ENCODE results near the gene ZNF280C.
A peak's percentile ranks its signal among the peaks of the same experiment; 100 is the strongest.

Gene ZNF280C

GRCh38 chrX:130268449-130269170 lies at the start of gene ZNF280C (continued):
- TF ChIP-seq ZNF174 (tag by site-specific recombination; IDR thresholded peaks at IDR 0.05) (no peak), ZNF26 (tag by site-specific recombination; IDR thresholded peaks at IDR 0.05) (no peak), ZNF544 (tag by site-specific recombination; IDR thresholded peaks at IDR 0.05) (no peak), ZBTB1 (tag by site-specific recombination; IDR thresholded peaks at IDR 0.05) (no peak), ZSCAN23 (tag by site-specific recombination; IDR thresholded peaks at IDR 0.05) (no peak), ZNF664 (tag by site-specific recombination; IDR thresholded peaks at IDR 0.05) (no peak), SP3 (tag by site-specific recombination; IDR thresholded peaks at IDR 0.05) (peak; percentile 86), ZNF561 (tag by site-specific recombination; IDR thresholded peaks at IDR 0.05; ENCODE audit: borderline replicate concordance) (peak; percentile 48; the same call in 1 of the 2 replicates), ZNF558 (tag by site-specific recombination; IDR thresholded peaks at IDR 0.05) (no peak), KLF7 (tag by site-specific recombination; IDR thresholded peaks at IDR 0.05; ENCODE audit: borderline replicate concordance) (no peak), ZNF677 (tag by site-specific recombination; IDR thresholded peaks at IDR 0.05) (no peak), KLF10 (tag by site-specific recombination; IDR thresholded peaks at IDR 0.05) (no peak), ZNF521 (tag by site-specific recombination; IDR thresholded peaks at IDR 0.05) (no peak), ZSCAN16 (tag by site-specific recombination; IDR thresholded peaks at IDR 0.05) (no peak), ZNF488 (tag by site-specific recombination; IDR thresholded peaks at IDR 0.05) (no peak), ZBTB20 (tag by site-specific recombination; IDR thresholded peaks at IDR 0.05) (peak; percentile 71; the same call in 1 of the 2 replicates), ZNF518A (tag by site-specific recombination; conservative IDR thresholded peaks at IDR 0.05; ENCODE audit: low read depth) (peak; percentile 73), ZBTB8A (tag by site-specific recombination; IDR thresholded peaks at IDR 0.05) (peak; percentile 76), ZBTB10 (tag by site-specific recombination; IDR thresholded peaks at IDR 0.05) (peak; percentile 63; the same call in 1 of the 2 replicates), ZNF658 (tag by site-specific recombination; IDR thresholded peaks at IDR 0.05) (no peak), ZNF362 (tag by site-specific recombination; IDR thresholded peaks at IDR 0.05) (no peak), ZNF529 (tag by site-specific recombination; IDR thresholded peaks at IDR 0.05; ENCODE audit: insufficient replicate concordance) (no peak), ZNF837 (tag by site-specific recombination; IDR thresholded peaks at IDR 0.05) (no peak), ZSCAN5A (tag by site-specific recombination; IDR thresholded peaks at IDR 0.05) (no peak), FEZF1 (tag by site-specific recombination; IDR thresholded peaks at IDR 0.05) (no peak), MYNN (tag by site-specific recombination; IDR thresholded peaks at IDR 0.05; ENCODE audit: borderline replicate concordance) (no peak), ZNF37A (tag by site-specific recombination; IDR thresholded peaks at IDR 0.05) (no peak), ZNF211 (tag by site-specific recombination; IDR thresholded peaks at IDR 0.05; ENCODE audit: low read depth) (no peak)

All from HEK293 (cell line).